Osteoblast (primary cell): ENCODE measurements around the gene NDUFAB1. TPM values are rescaled to one million over a fixed set of nuclear protein-coding genes. Genes with fewer than 3 reads are reported as not detected.
"Not testable (repeated sequence)": the region's sequence is repeated elsewhere in the genome, so short reads cannot be mapped to it uniquely, and the experiment has no call there.

Source experiments
- DNase-seq: peaks from one replicate; pipeline ENCODE4 v3.0.0; 2011; ENCODE audit warnings: low spot score, mixed read lengths; ENCODE audit not compliant: insufficient read length; ENCODE audit errors: missing footprints
- H2AFZ ChIP-seq: 2 replicates; pipeline ENCODE4 v1.6.0; 2011; ENCODE audit warnings: mild to moderate bottlenecking, low read length
- H3K27ac ChIP-seq: 2 replicates; pipeline ENCODE4 v1.5.1; 2011; ENCODE audit warnings: mild to moderate bottlenecking, low read depth, low read length, moderate library complexity
- H3K27me3 ChIP-seq: 2 replicates; pipeline ENCODE4 v1.6.0; 2012; ENCODE audit warnings: mild to moderate bottlenecking, control low read depth, inconsistent platforms, low read length, moderate library complexity; ENCODE audit not compliant: insufficient read depth
- H3K36me3 ChIP-seq: 2 replicates; pipeline ENCODE4 v1.5.1; 2011; ENCODE audit warnings: mild to moderate bottlenecking, low read length, control low read depth, moderate library complexity; ENCODE audit not compliant: insufficient read depth
- H3K4me1 ChIP-seq: 2 replicates; pipeline ENCODE4 v1.5.1; 2011; ENCODE audit warnings: mild to moderate bottlenecking, low read length, control low read depth, moderate library complexity; ENCODE audit not compliant: insufficient read depth
- H3K4me2 ChIP-seq: 2 replicates; pipeline ENCODE4 v1.6.0; 2011; ENCODE audit warnings: mild to moderate bottlenecking, low read length; ENCODE audit not compliant: insufficient read depth
- H3K4me3 ChIP-seq: fragments of 200-600 bp; sonication (generic); 3 replicates; pipeline ENCODE4 v1.5.1; 2012; ENCODE audit warnings: mild to moderate bottlenecking, low read length, inconsistent platforms; ENCODE audit not compliant: insufficient read depth
- H3K79me2 ChIP-seq: 2 replicates; pipeline ENCODE4 v1.6.0; 2012; ENCODE audit warnings: mild to moderate bottlenecking, low read length, control low read depth, inconsistent platforms; ENCODE audit not compliant: insufficient read depth
- H3K9me3 ChIP-seq: 2 replicates; pipeline ENCODE4 v1.5.1; 2011; ENCODE audit warnings: low read depth, low read length, control low read depth
- H4K20me1 ChIP-seq: 2 replicates; pipeline ENCODE4 v1.6.0; 2012; ENCODE audit warnings: mild to moderate bottlenecking, low read length, control low read depth; ENCODE audit not compliant: insufficient read depth
- CTCF ChIP-seq: IDR thresholded peaks from 2 replicates; pipeline ENCODE4 v1.5.1; 2011; ENCODE audit warnings: mild to moderate bottlenecking, low read depth, low read length, moderate library complexity; ENCODE audit errors: extremely low read depth
- total RNA-seq: library from RNA; depleted of rRNA; stranded (reverse); fragments of >200 nt; gene quantifications from 2 replicates; pipeline ENCODE4 v1.2.3, GENCODE V29; 2012

Gene NDUFAB1
- total RNA-seq, 1 donor, result 43.1 TPM

GRCh38 chr16:23640615-23640930, 44.5 kb upstream of the NDUFAB1 start:
- Histone ChIP-seq H3K4me3 (peak overlapping the region; percentile 100), H3K9me3 (no peaks in the 10 kb centered on the region), H3K36me3 (peaks cover 46% of the 10 kb centered on the region), H2AFZ (peak overlapping the region; percentile 97), H3K4me2 (peak overlapping the region; percentile 88), H3K27ac (peak overlapping the region; percentile 87), H4K20me1 (peaks cover 4% of the 10 kb centered on the region), H3K27me3 (no peaks in the 10 kb centered on the region), H3K4me1 (peaks cover 15% of the 10 kb centered on the region), H3K79me2 (peaks cover 55% of the 10 kb centered on the region)
- TF ChIP-seq CTCF, result no peak
- peak; percentile 43 for DNase-seq

GRCh38 chr16:23635958-23636357, 39.8 kb upstream of the NDUFAB1 start:
- H3K79me2 ChIP-seq, result peaks cover 43% of the 10 kb centered on the region

GRCh38 chr16:23634461-23635036, 38.4 kb upstream of the NDUFAB1 start:
- H2AFZ ChIP-seq, result no peak overlapping the region
- no peak for TF ChIP-seq CTCF
- no peaks in the 10 kb centered on the region for H3K4me1 ChIP-seq
- no peaks in the 10 kb centered on the region for H4K20me1 ChIP-seq
- DNase-seq, result no peak
- no peaks in the 10 kb centered on the region for H3K9me3 ChIP-seq
- peaks cover 29% of the 10 kb centered on the region for H3K79me2 ChIP-seq
- peaks cover 56% of the 10 kb centered on the region for H3K36me3 ChIP-seq
- no peak overlapping the region for H3K4me2 ChIP-seq
- no peak overlapping the region for H3K4me3 ChIP-seq
- H3K27ac ChIP-seq, result no peak overlapping the region
- H3K27me3 ChIP-seq, result no peaks in the 10 kb centered on the region

More at GRCh38 chr16:23635958-23636357, 39.8 kb upstream of the NDUFAB1 start:
- H3K4me1 ChIP-seq, result peaks cover 9% of the 10 kb centered on the region
- TF ChIP-seq CTCF, result no peak
- H3K4me3 ChIP-seq, result no peak overlapping the region
- H2AFZ ChIP-seq, result no peak overlapping the region
- H3K27ac ChIP-seq, result no peak overlapping the region
- DNase-seq, result no peak
- H3K36me3 ChIP-seq, result peaks cover 51% of the 10 kb centered on the region
- no peaks in the 10 kb centered on the region for H4K20me1 ChIP-seq
- H3K4me2 ChIP-seq, result no peak overlapping the region
- H3K27me3 ChIP-seq, result no peaks in the 10 kb centered on the region
- no peaks in the 10 kb centered on the region for H3K9me3 ChIP-seq

- not testable (repeated sequence) for H3K4me3 ChIP-seq, H3K27me3 ChIP-seq, H3K4me2 ChIP-seq, H3K9me3 ChIP-seq, H3K4me1 ChIP-seq, H4K20me1 ChIP-seq, H2AFZ ChIP-seq, H3K27ac ChIP-seq, DNase-seq
- peaks cover 58% of the 10 kb centered on the region for H3K36me3 ChIP-seq
- peaks cover 17% of the 10 kb centered on the region for H3K79me2 ChIP-seq
Observed at GRCh38 chr16:23631874-23632273, 35.8 kb upstream of the NDUFAB1 start.
